Measurements from ENCODE around the gene IL17RE. TPM values are rescaled to one million over a fixed set of nuclear protein-coding genes. Genes with fewer than 3 reads are reported as not detected.
"Not testable (repeated sequence)": the region's sequence is repeated elsewhere in the genome, so short reads cannot be mapped to it uniquely, and the experiment has no call there.

Gene IL17RE
- total RNA-seq, 2 donors from 2014 or later = 1.2 to 1.6 TPM

- H3K9me3 ChIP-seq (ENCODE audit: control insufficient read depth, low read length) = no peaks in the 10 kb centered on the region
- TF ChIP-seq, protein P1, sequence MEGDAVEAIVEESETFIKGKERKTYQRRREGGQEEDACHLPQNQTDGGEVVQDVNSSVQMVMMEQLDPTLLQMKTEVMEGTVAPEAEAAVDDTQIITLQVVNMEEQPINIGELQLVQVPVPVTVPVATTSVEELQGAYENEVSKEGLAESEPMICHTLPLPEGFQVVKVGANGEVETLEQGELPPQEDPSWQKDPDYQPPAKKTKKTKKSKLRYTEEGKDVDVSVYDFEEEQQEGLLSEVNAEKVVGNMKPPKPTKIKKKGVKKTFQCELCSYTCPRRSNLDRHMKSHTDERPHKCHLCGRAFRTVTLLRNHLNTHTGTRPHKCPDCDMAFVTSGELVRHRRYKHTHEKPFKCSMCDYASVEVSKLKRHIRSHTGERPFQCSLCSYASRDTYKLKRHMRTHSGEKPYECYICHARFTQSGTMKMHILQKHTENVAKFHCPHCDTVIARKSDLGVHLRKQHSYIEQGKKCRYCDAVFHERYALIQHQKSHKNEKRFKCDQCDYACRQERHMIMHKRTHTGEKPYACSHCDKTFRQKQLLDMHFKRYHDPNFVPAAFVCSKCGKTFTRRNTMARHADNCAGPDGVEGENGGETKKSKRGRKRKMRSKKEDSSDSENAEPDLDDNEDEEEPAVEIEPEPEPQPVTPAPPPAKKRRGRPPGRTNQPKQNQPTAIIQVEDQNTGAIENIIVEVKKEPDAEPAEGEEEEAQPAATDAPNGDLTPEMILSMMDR (conservative IDR thresholded peaks at IDR 0.05) = no peak
- no peak for DNase-seq
- WGBS, 2 experiments (ENCODE audit: insufficient coverage in 1 of 2, insufficient read length in 1 of 2) = no CpG with 5 or more reads among the region's 1 CpG
- H3K36me3 ChIP-seq (ENCODE audit: control insufficient read depth, insufficient read depth, low read length) = no peaks in the 10 kb centered on the region
- no peaks in the 10 kb centered on the region for H3K4me1 ChIP-seq (ENCODE audit: control insufficient read depth, insufficient read depth, low read length)
- H3K36me3 Mint-ChIP-seq (ENCODE audit: low read depth) = no peaks in the 10 kb centered on the region
- H3K4me3 Mint-ChIP-seq = no peak overlapping the region
- peaks cover 4% of the 10 kb centered on the region for H3K27me3 Mint-ChIP-seq (ENCODE audit: insufficient read depth)
- H3K9me3 Mint-ChIP-seq = no peaks in the 10 kb centered on the region
- H3K9ac ChIP-seq (ENCODE audit: extremely low read depth, low read length, poor library complexity, severe bottlenecking) = no peak overlapping the region
- no peak overlapping the region for H3K4me3 ChIP-seq (ENCODE audit: low read length)
- H3K27ac ChIP-seq (ENCODE audit: low read depth, low read length) = no peak overlapping the region
- no peaks in the 10 kb centered on the region for H3K27me3 ChIP-seq (ENCODE audit: control insufficient read depth, insufficient read depth, low read length, poor library complexity, severe bottlenecking)
- H3K4me1 Mint-ChIP-seq = no peaks in the 10 kb centered on the region
- no peak overlapping the region for H3K27ac Mint-ChIP-seq
Measured at GRCh38 chr3:9870978-9871377, 31.7 kb upstream of the IL17RE start.

- H3K4me3 Mint-ChIP-seq; H3K27ac ChIP-seq (ENCODE audit: low read depth, low read length); H3K9ac ChIP-seq (ENCODE audit: extremely low read depth, low read length, poor library complexity, severe bottlenecking); H3K36me3 Mint-ChIP-seq (ENCODE audit: low read depth); H3K9me3 Mint-ChIP-seq; H3K27ac Mint-ChIP-seq; H3K27me3 Mint-ChIP-seq (ENCODE audit: insufficient read depth); H3K27me3 ChIP-seq (ENCODE audit: control insufficient read depth, insufficient read depth, low read length, poor library complexity, severe bottlenecking); H3K4me1 Mint-ChIP-seq; H3K4me3 ChIP-seq (ENCODE audit: low read length); DNase-seq; H3K4me1 ChIP-seq (ENCODE audit: control insufficient read depth, insufficient read depth, low read length); H3K36me3 ChIP-seq (ENCODE audit: control insufficient read depth, insufficient read depth, low read length); H3K9me3 ChIP-seq (ENCODE audit: control insufficient read depth, low read length): not testable (repeated sequence)
- WGBS, 2 experiments (ENCODE audit: insufficient coverage in 1 of 2, insufficient read length in 1 of 2) = 90 to 94% methylated on average over 4 to 5 of the region's 5 CpGs
Measured at GRCh38 chr3:9872067-9872466, 30.6 kb upstream of the IL17RE start.

DNA sequence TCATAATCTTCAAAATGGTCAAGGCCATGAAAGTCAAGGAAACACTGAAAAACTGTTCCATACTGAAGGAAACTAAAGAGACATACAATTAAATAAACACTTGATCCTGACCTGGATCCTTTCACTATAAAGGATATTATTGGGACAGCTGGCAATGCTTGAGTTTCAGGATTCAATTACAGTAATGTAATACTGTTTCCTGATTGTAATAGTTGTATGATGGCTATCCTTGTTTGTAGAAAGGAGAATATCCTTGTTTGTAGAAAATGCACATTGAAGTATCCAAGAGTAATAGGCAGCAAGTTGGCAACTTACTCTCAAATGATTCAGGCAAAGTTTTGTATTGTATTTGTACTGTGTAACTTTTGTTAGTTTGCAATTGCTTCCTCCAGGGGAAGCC lies 27.2 kb upstream of the IL17RE start:
- no peak overlapping the region for H3K27ac Mint-ChIP-seq
- TF ChIP-seq, protein P1 (conservative IDR thresholded peaks at IDR 0.05) = no peak
- H3K9me3 Mint-ChIP-seq = no peaks in the 10 kb centered on the region
- H3K4me1 Mint-ChIP-seq = no peaks in the 10 kb centered on the region
- H3K9ac ChIP-seq (ENCODE audit: extremely low read depth, low read length, poor library complexity, severe bottlenecking) = no peak overlapping the region
- no peaks in the 10 kb centered on the region for H3K36me3 Mint-ChIP-seq (ENCODE audit: low read depth)
- H3K9me3 ChIP-seq (ENCODE audit: control insufficient read depth, low read length) = no peaks in the 10 kb centered on the region
- no peak for DNase-seq
- no peak overlapping the region for H3K4me3 Mint-ChIP-seq
- H3K4me3 ChIP-seq (ENCODE audit: low read length) = no peak overlapping the region
- H3K36me3 ChIP-seq (ENCODE audit: control insufficient read depth, insufficient read depth, low read length) = no peaks in the 10 kb centered on the region
- no peaks in the 10 kb centered on the region for H3K4me1 ChIP-seq (ENCODE audit: control insufficient read depth, insufficient read depth, low read length)
- H3K27ac ChIP-seq (ENCODE audit: low read depth, low read length) = no peak overlapping the region
- peaks cover 8% of the 10 kb centered on the region for H3K27me3 Mint-ChIP-seq (ENCODE audit: insufficient read depth)
- H3K27me3 ChIP-seq (ENCODE audit: control insufficient read depth, insufficient read depth, low read length, poor library complexity, severe bottlenecking) = no peaks in the 10 kb centered on the region

DNA sequence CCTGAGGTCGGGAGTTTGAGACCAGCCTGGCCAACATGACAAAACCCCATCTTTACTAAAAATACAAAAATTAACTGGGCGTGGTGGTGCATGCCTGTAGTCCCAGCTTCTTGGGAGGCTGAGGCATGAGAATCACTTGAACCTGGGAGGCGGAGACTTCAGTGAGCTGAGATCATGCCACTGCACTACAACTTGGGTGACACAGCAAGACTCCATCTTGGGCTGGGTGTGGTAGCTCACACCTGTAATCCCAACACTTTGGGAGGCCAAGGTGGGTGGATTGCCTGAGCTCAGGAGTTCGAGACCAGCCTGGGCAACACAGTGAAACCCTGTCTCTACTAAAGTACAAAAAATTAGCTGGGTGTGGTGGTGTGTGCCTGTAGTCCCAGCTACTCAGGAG lies 26.4 kb upstream of the IL17RE start:
- not testable (repeated sequence) for H3K36me3 ChIP-seq (ENCODE audit: control insufficient read depth, insufficient read depth, low read length); H3K4me3 ChIP-seq (ENCODE audit: low read length); H3K9ac ChIP-seq (ENCODE audit: extremely low read depth, low read length, poor library complexity, severe bottlenecking); H3K27ac Mint-ChIP-seq; H3K9me3 ChIP-seq (ENCODE audit: control insufficient read depth, low read length); H3K4me3 Mint-ChIP-seq; H3K4me1 Mint-ChIP-seq; H3K27ac ChIP-seq (ENCODE audit: low read depth, low read length); H3K4me1 ChIP-seq (ENCODE audit: control insufficient read depth, insufficient read depth, low read length); H3K27me3 ChIP-seq (ENCODE audit: control insufficient read depth, insufficient read depth, low read length, poor library complexity, severe bottlenecking); H3K36me3 Mint-ChIP-seq (ENCODE audit: low read depth); H3K27me3 Mint-ChIP-seq (ENCODE audit: insufficient read depth); DNase-seq; H3K9me3 Mint-ChIP-seq
- 85 to 91% methylated on average over 3 to 4 of the region's 4 CpGs for WGBS, 2 experiments (ENCODE audit: insufficient coverage in 1 of 2, insufficient read length in 1 of 2)
